ENCODE results near the gene ATP1A1.

ATP1A1 gene

DNA sequence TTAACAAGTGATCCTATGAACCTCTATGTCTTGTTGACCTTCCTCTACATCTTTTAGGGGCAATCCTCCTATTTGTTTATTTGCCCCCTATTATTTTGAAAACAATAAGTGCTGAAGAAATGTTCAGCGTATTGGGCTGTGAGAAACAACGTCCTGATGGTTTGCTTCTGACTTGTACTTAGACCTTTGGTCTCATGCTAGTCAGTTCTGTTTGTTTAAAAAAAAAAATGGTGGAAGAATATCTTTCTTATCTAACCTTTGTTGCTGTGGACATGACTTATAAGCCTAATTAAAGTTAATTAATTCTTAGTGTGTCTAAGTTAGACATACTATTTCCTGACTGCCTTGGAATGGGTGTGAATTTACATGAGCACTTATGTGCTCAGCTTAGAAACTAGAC lies 20.7 kb downstream of the ATP1A1 start:
- peaks cover 3% of the 10 kb centered on the region for H3K4me1 ChIP-seq (ENCODE audit: control insufficient read depth, insufficient read depth, low read length)

DNA sequence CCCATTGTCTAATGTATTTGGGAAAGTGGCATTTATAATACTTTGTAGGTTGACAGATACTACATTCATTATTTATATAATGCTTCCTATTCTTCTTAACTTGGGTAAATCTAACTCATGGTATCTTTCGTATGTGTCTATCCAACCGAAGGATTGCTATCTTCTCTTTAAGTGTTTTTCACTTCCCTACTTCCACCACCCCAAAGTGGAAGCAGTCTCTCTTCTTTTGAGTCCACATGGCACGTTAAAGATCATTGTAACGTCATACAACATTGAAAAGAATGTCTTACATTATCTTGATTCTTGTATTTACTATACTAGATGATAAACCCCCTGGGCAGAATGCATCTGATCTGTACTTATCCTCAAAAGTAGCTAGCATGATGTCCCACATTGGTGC lies 21.2 kb downstream of the ATP1A1 start:
- no peak overlapping the region for H3K4me3 ChIP-seq (ENCODE audit: low read length)
- peaks cover 100% of the 10 kb centered on the region for H3K36me3 ChIP-seq (ENCODE audit: control insufficient read depth, insufficient read depth, low read length, severe bottlenecking)
- no peak for DNase-seq (ENCODE audit: low read depth)
- peaks cover 3% of the 10 kb centered on the region for H3K4me1 ChIP-seq (ENCODE audit: control insufficient read depth, insufficient read depth, low read length)
- H3K9ac ChIP-seq (ENCODE audit: low read length), result no peak overlapping the region
- no peaks in the 10 kb centered on the region for H3K27me3 ChIP-seq (replicated peaks; ENCODE audit: control insufficient read depth, insufficient read depth, low read length)
- H3K9me3 ChIP-seq (ENCODE audit: control insufficient read depth, low read length), result no peaks in the 10 kb centered on the region

More for the DNA sequence above, 20.7 kb downstream of the ATP1A1 start:
- H3K4me3 ChIP-seq (ENCODE audit: low read length), result no peak overlapping the region
- no peak overlapping the region for H3K9ac ChIP-seq (ENCODE audit: low read length)
- no peaks in the 10 kb centered on the region for H3K27me3 ChIP-seq (replicated peaks; ENCODE audit: control insufficient read depth, insufficient read depth, low read length)
- H3K9me3 ChIP-seq (ENCODE audit: control insufficient read depth, low read length), result no peaks in the 10 kb centered on the region
- H3K36me3 ChIP-seq (ENCODE audit: control insufficient read depth, insufficient read depth, low read length, severe bottlenecking), result peaks cover 100% of the 10 kb centered on the region
- no peak for DNase-seq (ENCODE audit: low read depth)

- DNase-seq (ENCODE audit: low read depth), result no peak
- Histone ChIP-seq H3K27me3 (replicated peaks; ENCODE audit: control insufficient read depth, insufficient read depth, low read length) (no peaks in the 10 kb centered on the region), H3K4me1 (ENCODE audit: control insufficient read depth, insufficient read depth, low read length) (peaks cover 3% of the 10 kb centered on the region), H3K9me3 (ENCODE audit: control insufficient read depth, low read length) (no peaks in the 10 kb centered on the region), H3K9ac (ENCODE audit: low read length) (no peak overlapping the region), H3K4me3 (ENCODE audit: low read length) (no peak overlapping the region), H3K36me3 (ENCODE audit: control insufficient read depth, insufficient read depth, low read length, severe bottlenecking) (peaks cover 100% of the 10 kb centered on the region)
These were observed 23.7 kb downstream of the ATP1A1 start for GRCh38 chr1:116396769-116397168.

- no peak for DNase-seq (ENCODE audit: low read depth)
- Histone ChIP-seq H3K4me3 (ENCODE audit: low read length) (no peak overlapping the region), H3K36me3 (ENCODE audit: control insufficient read depth, insufficient read depth, low read length, severe bottlenecking) (peaks cover 100% of the 10 kb centered on the region), H3K27me3 (replicated peaks; ENCODE audit: control insufficient read depth, insufficient read depth, low read length) (no peaks in the 10 kb centered on the region), H3K9me3 (ENCODE audit: control insufficient read depth, low read length) (no peaks in the 10 kb centered on the region), H3K9ac (ENCODE audit: low read length) (no peak overlapping the region), H3K4me1 (ENCODE audit: control insufficient read depth, insufficient read depth, low read length) (peaks cover 3% of the 10 kb centered on the region)
These were observed 24.7 kb downstream of the ATP1A1 start for GRCh38 chr1:116397728-116398127.

DNA sequence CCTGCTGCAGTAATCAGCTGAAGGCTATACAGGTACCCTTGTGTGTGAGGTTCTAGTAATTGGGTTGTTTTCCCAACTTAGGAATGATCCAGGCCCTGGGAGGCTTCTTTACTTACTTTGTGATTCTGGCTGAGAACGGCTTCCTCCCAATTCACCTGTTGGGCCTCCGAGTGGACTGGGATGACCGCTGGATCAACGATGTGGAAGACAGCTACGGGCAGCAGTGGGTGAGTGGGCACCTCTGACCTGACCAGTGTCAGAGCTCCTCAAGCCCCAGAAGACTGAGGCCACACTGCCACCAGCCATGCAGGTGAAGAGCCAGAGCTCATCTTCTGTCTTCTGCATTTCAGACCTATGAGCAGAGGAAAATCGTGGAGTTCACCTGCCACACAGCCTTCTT lies 27.7 kb downstream of the ATP1A1 start:
- Histone ChIP-seq H3K27me3 (replicated peaks; ENCODE audit: control insufficient read depth, insufficient read depth, low read length) (no peaks in the 10 kb centered on the region), H3K9me3 (ENCODE audit: control insufficient read depth, low read length) (no peaks in the 10 kb centered on the region), H3K4me3 (ENCODE audit: low read length) (no peak overlapping the region), H3K36me3 (ENCODE audit: control insufficient read depth, insufficient read depth, low read length, severe bottlenecking) (peaks cover 100% of the 10 kb centered on the region), H3K4me1 (ENCODE audit: control insufficient read depth, insufficient read depth, low read length) (peaks cover 8% of the 10 kb centered on the region), H3K9ac (ENCODE audit: low read length) (no peak overlapping the region)
- DNase-seq (ENCODE audit: low read depth), result no peak

DNA sequence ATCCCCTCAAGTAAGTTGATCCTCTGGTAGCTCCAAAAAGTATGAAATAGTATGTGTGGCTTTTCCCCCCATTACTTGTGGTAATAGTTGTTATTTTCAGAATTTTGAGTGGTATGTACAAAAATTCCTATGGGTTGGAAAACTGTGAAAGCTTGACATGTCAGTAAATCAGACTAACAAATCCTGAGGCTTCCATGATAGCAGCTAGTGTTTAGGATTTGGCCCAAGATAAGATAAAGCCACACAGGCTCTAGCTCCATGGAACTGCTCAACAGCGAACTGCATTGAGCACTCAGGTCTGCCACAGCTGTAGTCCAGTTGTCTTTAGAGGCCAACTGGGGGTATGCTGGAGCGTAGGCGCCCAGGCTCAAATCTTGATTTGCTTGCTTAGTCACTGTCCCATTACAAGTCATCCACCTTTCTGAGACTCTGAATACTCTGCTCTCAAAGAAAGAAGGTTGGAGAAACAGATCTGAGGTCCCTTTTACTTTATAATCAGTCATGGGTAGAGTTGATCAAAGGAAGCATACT lies 28.7 kb downstream of the ATP1A1 start:
- Histone ChIP-seq H3K9me3 (ENCODE audit: control insufficient read depth, low read length) (no peaks in the 10 kb centered on the region), H3K4me3 (ENCODE audit: low read length) (no peak overlapping the region), H3K36me3 (ENCODE audit: control insufficient read depth, insufficient read depth, low read length, severe bottlenecking) (peaks cover 100% of the 10 kb centered on the region)

GRCh38 chr1:116402333-116402732 lies 29.3 kb downstream of the ATP1A1 start:
- H3K27me3 ChIP-seq (replicated peaks; ENCODE audit: control insufficient read depth, insufficient read depth, low read length), result no peaks in the 10 kb centered on the region
- H3K9ac ChIP-seq (ENCODE audit: low read length), result no peak overlapping the region
- no peak for DNase-seq (ENCODE audit: low read depth)
- H3K9me3 ChIP-seq (ENCODE audit: control insufficient read depth, low read length), result no peaks in the 10 kb centered on the region
- no peak overlapping the region for H3K4me3 ChIP-seq (ENCODE audit: low read length)
- peaks cover 8% of the 10 kb centered on the region for H3K4me1 ChIP-seq (ENCODE audit: control insufficient read depth, insufficient read depth, low read length)
- peaks cover 100% of the 10 kb centered on the region for H3K36me3 ChIP-seq (ENCODE audit: control insufficient read depth, insufficient read depth, low read length, severe bottlenecking)

More for the DNA sequence above, 28.7 kb downstream of the ATP1A1 start:
- H3K9ac ChIP-seq (ENCODE audit: low read length), result no peak overlapping the region
- H3K27me3 ChIP-seq (replicated peaks; ENCODE audit: control insufficient read depth, insufficient read depth, low read length), result no peaks in the 10 kb centered on the region
- no peak for DNase-seq (ENCODE audit: low read depth)
- H3K4me1 ChIP-seq (ENCODE audit: control insufficient read depth, insufficient read depth, low read length), result peaks cover 8% of the 10 kb centered on the region

- H3K36me3 ChIP-seq (ENCODE audit: control insufficient read depth, insufficient read depth, low read length, severe bottlenecking), result peaks cover 98% of the 10 kb centered on the region
- H3K9me3 ChIP-seq (ENCODE audit: control insufficient read depth, low read length), result no peaks in the 10 kb centered on the region
These were observed 30.6 kb downstream of the ATP1A1 start for GRCh38 chr1:116403496-116404136.

GRCh38 chr1:116404699-116405098 lies 31.7 kb downstream of the ATP1A1 start:
- Histone ChIP-seq H3K36me3 (ENCODE audit: control insufficient read depth, insufficient read depth, low read length, severe bottlenecking) (peaks cover 91% of the 10 kb centered on the region), H3K9me3 (ENCODE audit: control insufficient read depth, low read length) (no peaks in the 10 kb centered on the region), H3K4me3 (ENCODE audit: low read length) (no peak overlapping the region), H3K9ac (ENCODE audit: low read length) (no peak overlapping the region), H3K4me1 (ENCODE audit: control insufficient read depth, insufficient read depth, low read length) (peaks cover 8% of the 10 kb centered on the region), H3K27me3 (replicated peaks; ENCODE audit: control insufficient read depth, insufficient read depth, low read length) (no peaks in the 10 kb centered on the region)
- DNase-seq (ENCODE audit: low read depth), result no peak

More at GRCh38 chr1:116403496-116404136, 30.6 kb downstream of the ATP1A1 start:
- H3K9ac ChIP-seq (ENCODE audit: low read length), result peak overlapping the region; percentile 46
- H3K27me3 ChIP-seq (replicated peaks; ENCODE audit: control insufficient read depth, insufficient read depth, low read length), result no peaks in the 10 kb centered on the region
- H3K4me3 ChIP-seq (ENCODE audit: low read length), result no peak overlapping the region
- no peak for DNase-seq (ENCODE audit: low read depth)
- peaks cover 8% of the 10 kb centered on the region for H3K4me1 ChIP-seq (ENCODE audit: control insufficient read depth, insufficient read depth, low read length)

- peaks cover 8% of the 10 kb centered on the region for H3K4me1 ChIP-seq (ENCODE audit: control insufficient read depth, insufficient read depth, low read length)
- H3K27me3 ChIP-seq (replicated peaks; ENCODE audit: control insufficient read depth, insufficient read depth, low read length), result no peaks in the 10 kb centered on the region
- H3K9ac ChIP-seq (ENCODE audit: low read length), result no peak overlapping the region
- H3K36me3 ChIP-seq (ENCODE audit: control insufficient read depth, insufficient read depth, low read length, severe bottlenecking), result peaks cover 83% of the 10 kb centered on the region
- H3K4me3 ChIP-seq (ENCODE audit: low read length), result no peak overlapping the region
- H3K9me3 ChIP-seq (ENCODE audit: control insufficient read depth, low read length), result no peaks in the 10 kb centered on the region
- DNase-seq (ENCODE audit: low read depth), result no peak
These were observed 32.4 kb downstream of the ATP1A1 start for GRCh38 chr1:116405241-116406135.

DNA sequence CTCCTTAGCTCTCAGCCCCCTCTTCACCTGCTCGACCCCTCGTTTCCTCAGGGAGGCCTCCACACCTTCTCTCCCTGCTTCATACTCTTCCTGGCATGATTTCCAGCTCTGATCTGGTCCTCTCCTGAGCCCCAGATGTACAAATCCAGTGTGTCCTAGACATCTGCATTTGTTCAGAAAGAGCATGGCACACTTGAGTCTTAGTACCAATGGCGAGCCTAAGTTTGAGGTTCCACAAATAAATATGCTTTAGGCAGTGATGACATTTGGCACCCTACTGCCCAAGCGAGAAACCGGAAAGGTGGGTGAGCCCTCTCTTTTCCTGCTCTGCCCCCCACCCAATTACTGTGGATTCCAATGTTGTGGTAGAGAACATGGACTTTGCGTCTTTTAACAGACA lies 34.0 kb downstream of the ATP1A1 start:
- Histone ChIP-seq H3K4me3 (ENCODE audit: low read length) (no peak overlapping the region), H3K9me3 (ENCODE audit: control insufficient read depth, low read length) (no peaks in the 10 kb centered on the region), H3K4me1 (ENCODE audit: control insufficient read depth, insufficient read depth, low read length) (peaks cover 12% of the 10 kb centered on the region), H3K9ac (ENCODE audit: low read length) (no peak overlapping the region), H3K36me3 (ENCODE audit: control insufficient read depth, insufficient read depth, low read length, severe bottlenecking) (peaks cover 67% of the 10 kb centered on the region), H3K27me3 (replicated peaks; ENCODE audit: control insufficient read depth, insufficient read depth, low read length) (no peaks in the 10 kb centered on the region)
- no peak for DNase-seq (ENCODE audit: low read depth)

Data from adipocyte (in vitro differentiated cells).